SIG-M5 treated with dmso at 0.1 percent for 504 hours (cell line): Measurements from ENCODE around the gene HELZ.
A peak's percentile ranks its signal among the peaks of the same experiment; 100 is the strongest.
"Not testable (repeated sequence)": the region's sequence is repeated elsewhere in the genome, so short reads cannot be mapped to it uniquely, and the experiment has no call there.

Experiments
- DNase-seq: peaks from one replicate; lab custom pipeline; 2025; ENCODE audit not compliant: unreplicated experiment; lab: John Stamatoyannopoulos, UW

The HELZ gene

GRCh38 chr17:67265436-67266019 lies 20.5 kb upstream of the HELZ start:
- no peak for DNase-seq

DNA sequence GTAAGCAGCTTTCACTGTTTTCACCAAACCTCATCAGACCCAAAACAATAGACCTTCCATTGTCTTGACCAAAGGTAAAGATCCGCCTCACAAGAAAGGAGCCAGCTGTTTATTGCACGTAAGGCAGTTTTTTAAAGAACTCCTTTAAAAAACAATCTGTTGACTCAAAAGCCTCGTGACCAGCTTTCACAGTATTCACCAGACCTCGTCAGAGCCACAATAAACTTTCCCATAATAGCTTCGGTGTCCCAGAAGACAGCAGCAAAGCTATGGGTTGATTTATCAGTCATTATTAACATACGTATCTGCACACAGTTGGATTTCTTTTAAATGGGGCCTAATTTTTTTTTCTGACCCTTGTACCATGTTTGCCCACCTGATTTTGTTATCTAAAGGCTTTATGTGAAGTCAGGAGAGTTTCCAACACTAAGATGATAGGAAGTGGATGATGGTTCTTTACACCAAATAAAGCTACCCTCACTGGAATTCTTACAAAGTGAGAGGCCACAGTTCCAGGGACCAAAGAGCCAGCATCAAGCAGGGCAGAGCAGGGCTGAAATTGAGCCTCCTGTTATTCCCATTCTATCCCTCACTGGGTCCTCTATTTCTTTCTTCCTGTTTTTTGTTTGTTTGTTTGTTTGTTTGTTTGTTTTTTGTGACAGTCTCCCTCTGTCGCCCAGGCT lies 17.6 kb upstream of the HELZ start:
- DNase-seq = no peak

- peak; percentile 95 for DNase-seq
These were observed 15.4 kb upstream of the HELZ start for GRCh38 chr17:67260170-67260987.

DNA sequence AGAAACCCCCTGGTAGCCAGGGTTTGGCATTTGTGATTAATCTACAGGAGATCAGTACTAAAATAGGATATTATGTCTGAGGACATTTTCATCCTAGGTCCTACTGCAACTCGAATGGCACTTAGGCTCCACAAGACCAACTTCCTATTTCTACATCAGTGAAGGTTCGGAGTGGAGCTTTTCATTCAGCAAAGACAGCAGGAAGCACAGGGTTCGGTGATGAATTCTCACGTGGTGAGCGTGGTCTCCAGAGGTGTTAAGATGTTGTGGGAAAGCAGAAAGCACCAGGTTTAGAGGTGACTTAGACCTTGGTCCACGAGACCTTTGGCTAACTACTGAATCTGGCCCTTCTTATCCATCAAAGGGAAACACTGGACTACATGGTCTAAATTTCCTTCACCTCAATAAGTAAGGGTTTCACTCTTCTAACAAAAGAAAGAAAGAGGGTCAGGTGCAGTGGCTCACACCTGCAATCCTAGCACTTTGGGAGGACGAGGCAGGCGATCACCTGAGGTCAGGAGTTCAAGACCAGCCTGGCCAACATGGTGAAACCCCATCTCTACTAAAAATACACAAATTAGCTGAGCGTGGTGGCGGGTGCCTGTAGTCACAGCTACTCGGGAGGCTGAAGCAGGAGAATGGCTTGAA lies 13.9 kb upstream of the HELZ start:
- DNase-seq = peak; percentile 78

- no peak for DNase-seq
These were observed 11.2 kb upstream of the HELZ start for GRCh38 chr17:67256075-67256732.

DNA sequence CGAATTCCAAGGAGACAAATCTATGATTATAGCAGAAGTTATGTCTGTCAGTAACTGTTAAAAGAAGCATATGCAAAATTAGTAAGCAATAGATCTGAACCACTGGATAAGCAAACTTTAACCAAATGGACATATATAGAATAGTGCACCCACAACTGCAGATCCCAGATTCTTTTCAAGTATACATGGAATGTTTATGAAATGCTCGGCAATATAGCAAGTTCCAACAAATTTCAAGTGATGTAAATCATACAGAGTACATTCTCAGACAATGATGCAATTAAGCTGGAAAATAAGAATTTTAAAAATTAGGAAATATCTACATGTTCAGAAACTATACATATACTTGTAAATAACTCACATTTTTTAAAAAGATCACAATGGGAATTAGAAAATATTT lies 8.4 kb upstream of the HELZ start:
- no peak for DNase-seq

- DNase-seq = not testable (repeated sequence)
These were observed 6.6 kb upstream of the HELZ start for GRCh38 chr17:67251586-67251985.

GRCh38 chr17:67248291-67248690 lies 3.3 kb upstream of the HELZ start:
- DNase-seq = no peak

GRCh38 chr17:67247416-67247900 lies 2.5 kb upstream of the HELZ start:
- no peak for DNase-seq

- DNase-seq = peak; percentile 58
These were observed 1.8 kb upstream of the HELZ start for GRCh38 chr17:67246653-67247415.

DNA sequence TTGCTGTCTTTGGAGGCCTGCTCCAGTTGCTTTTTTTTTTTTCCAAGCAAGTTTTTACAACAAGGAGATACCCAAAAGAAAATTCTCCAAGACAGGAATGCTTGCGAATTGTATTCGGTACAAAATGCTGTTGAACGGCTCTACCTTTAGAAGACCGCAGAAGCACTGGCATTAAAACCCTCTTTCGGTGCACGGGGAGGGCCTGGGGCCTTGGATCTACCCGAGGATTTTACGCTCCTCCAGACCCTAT lies 1.3 kb upstream of the HELZ start:
- no peak for DNase-seq

GRCh38 chr17:67245694-67246402 lies 852 bp upstream of the HELZ start:
- DNase-seq = no peak

- DNase-seq = no peak
These were observed 444 bp downstream of the HELZ start for GRCh38 chr17:67244431-67245072.

DNA sequence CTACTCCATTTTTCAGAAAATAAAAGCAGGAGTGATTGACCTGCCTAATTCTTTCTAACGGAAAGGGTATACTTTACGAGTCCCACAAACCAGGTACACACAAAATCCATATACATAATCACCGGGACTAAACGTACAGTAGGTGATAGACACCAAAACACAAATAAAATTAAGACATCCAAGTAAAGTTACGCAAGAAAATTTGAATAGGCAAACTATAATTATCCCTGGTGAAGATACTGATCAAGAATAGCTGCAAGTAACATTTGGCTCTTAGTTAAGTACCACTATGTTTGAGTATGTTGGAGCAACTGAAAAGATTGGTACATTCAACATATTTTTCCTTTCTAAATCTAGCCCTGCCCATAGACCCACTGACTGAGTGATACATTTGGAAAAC lies 1.7 kb downstream of the HELZ start:
- DNase-seq = no peak

- no peak for DNase-seq
These were observed 3.2 kb downstream of the HELZ start for GRCh38 chr17:67241719-67242341.

DNA sequence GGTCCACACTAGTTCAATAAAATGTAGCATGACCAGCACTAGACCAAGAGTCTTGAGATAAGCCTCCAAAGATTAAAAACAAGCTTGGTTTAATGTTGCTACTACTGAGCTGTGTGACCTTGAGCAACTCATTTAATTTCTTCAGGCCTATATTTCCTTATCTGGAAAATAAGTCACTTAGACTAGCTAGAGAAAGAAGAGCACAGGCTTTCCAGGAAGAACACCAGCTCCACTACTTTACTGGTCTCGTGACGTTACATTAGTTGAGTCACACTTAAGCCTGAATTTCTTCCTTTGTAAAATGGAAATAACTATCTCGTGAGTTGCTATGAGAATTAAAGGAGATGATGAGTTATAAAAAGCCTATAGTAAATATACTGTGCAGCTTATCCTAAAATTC lies 5.4 kb downstream of the HELZ start:
- DNase-seq = no peak

DNA sequence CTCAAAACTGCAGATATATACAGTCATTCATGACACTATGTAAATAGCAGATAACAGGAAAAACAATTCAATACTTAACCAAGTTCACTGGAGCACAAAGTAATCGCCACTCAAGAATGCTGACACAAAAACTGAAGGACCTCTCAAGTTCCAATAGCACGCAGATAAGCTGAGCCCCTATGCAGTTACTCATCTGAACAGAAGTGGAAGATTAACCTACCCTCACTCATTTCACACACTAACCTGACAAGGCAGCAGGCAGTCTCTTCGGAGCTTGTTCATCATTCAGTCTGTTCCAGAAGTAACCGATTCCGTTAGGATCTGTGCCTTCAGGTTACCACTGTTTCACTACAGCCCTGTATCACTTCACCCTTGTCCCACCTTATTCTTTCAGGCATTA lies 6.0 kb downstream of the HELZ start:
- DNase-seq = no peak

GRCh38 chr17:67232441-67232840 lies 12.6 kb downstream of the HELZ start:
- DNase-seq = no peak
